HG02885 (cell line): Measurements from ENCODE around the gene PTPRF.
A peak's percentile ranks its signal among the peaks of the same experiment; 100 is the strongest.

ENCODE experiments used
- ATAC-seq: cut with Tn5 transposase; IDR thresholded peaks from one replicate; pipeline ENCODE4 v1.9.1; 2021; ENCODE audit warnings: mild to moderate bottlenecking; ENCODE audit not compliant: unreplicated experiment, poor library complexity

Gene PTPRF

GRCh38 chr1:43650310-43651085 is 119.8 kb downstream of the PTPRF start:
- ATAC-seq = peak; percentile 69

GRCh38 chr1:43651188-43651587 is 120.5 kb downstream of the PTPRF start:
- no peak for ATAC-seq

GRCh38 chr1:43651902-43652301 is 121.2 kb downstream of the PTPRF start:
- no peak for ATAC-seq

- no peak for ATAC-seq
Observed at GRCh38 chr1:43653339-43653738, 122.7 kb downstream of the PTPRF start.

- no peak for ATAC-seq
Observed at GRCh38 chr1:43653893-43654292, 123.2 kb downstream of the PTPRF start.

- no peak for ATAC-seq
Observed at GRCh38 chr1:43655953-43656352, 125.3 kb downstream of the PTPRF start.

GRCh38 chr1:43659212-43660166 is 128.8 kb downstream of the PTPRF start:
- ATAC-seq = no peak

- no peak for ATAC-seq
Observed at GRCh38 chr1:43660355-43660754, 129.7 kb downstream of the PTPRF start.

- no peak for ATAC-seq
Observed at GRCh38 chr1:43664369-43664768, 133.7 kb downstream of the PTPRF start.

- no peak for ATAC-seq
Observed at GRCh38 chr1:43666608-43667007, 135.9 kb downstream of the PTPRF start.

- ATAC-seq = no peak
Observed at GRCh38 chr1:43668956-43669355, 138.3 kb downstream of the PTPRF start.

GRCh38 chr1:43669878-43670277 is 139.2 kb downstream of the PTPRF start:
- ATAC-seq = no peak

- no peak for ATAC-seq
Observed at GRCh38 chr1:43671193-43671592, 140.5 kb downstream of the PTPRF start.

GRCh38 chr1:43671626-43672330 is 141.1 kb downstream of the PTPRF start:
- no peak for ATAC-seq

GRCh38 chr1:43673261-43673660 is 142.6 kb downstream of the PTPRF start:
- ATAC-seq = no peak
